ENCODE data around the gene INSM1.

DNA sequence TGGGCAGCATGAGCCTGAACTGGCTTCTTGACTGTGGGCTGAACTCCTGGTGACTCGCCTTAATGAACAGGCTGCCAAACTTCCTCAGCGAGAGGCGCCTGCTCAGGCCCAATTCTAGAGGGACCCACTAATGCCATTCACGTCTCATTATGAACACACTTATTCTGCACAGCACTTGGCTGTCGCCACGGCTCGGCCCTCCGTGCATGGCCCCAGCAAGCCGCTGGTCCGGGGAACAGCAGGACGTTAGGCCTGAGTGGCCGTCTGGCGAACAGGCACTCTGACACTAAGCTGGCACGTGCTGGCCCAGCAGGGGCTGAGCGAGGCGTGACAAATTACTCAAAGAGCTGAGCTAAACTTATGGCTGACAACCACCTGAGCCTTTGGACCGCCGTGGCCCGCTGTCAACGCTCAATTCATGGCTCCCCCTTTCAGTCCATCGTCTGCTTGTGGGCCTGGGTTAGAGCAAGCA lies 45.9 kb downstream of the INSM1 start:
- TF ChIP-seq CTCF (conservative IDR thresholded peaks at IDR 0.05; ENCODE audit: low read depth in 2 of 2) (no peak), EZH2phosphoT487 (IDR thresholded peaks at IDR 0.05; ENCODE audit: unreplicated experiment) (no peak), CREB1 (CRISPR knock-in tag; IDR thresholded peaks at IDR 0.05; ENCODE audit: low read depth) (no peak), POLR2AphosphoS5 (IDR thresholded peaks at IDR 0.05; ENCODE audit: low read depth) (no peak), EZH2 (IDR thresholded peaks at IDR 0.05; ENCODE audit: low read depth, unreplicated experiment) (no peak), STAT1 (IDR thresholded peaks at IDR 0.05; ENCODE audit: unreplicated experiment) (no peak), JUNB (IDR thresholded peaks at IDR 0.05; ENCODE audit: unreplicated experiment) (no peak), NANOG (IDR thresholded peaks at IDR 0.05; ENCODE audit: borderline replicate concordance) (no peak), ZNF114 (CRISPR knock-in tag; IDR thresholded peaks at IDR 0.05) (no peak), ZNF331 (CRISPR knock-in tag; IDR thresholded peaks at IDR 0.05; ENCODE audit: low read depth) (no peak)
- TF ChIP-seq, protein P1, sequence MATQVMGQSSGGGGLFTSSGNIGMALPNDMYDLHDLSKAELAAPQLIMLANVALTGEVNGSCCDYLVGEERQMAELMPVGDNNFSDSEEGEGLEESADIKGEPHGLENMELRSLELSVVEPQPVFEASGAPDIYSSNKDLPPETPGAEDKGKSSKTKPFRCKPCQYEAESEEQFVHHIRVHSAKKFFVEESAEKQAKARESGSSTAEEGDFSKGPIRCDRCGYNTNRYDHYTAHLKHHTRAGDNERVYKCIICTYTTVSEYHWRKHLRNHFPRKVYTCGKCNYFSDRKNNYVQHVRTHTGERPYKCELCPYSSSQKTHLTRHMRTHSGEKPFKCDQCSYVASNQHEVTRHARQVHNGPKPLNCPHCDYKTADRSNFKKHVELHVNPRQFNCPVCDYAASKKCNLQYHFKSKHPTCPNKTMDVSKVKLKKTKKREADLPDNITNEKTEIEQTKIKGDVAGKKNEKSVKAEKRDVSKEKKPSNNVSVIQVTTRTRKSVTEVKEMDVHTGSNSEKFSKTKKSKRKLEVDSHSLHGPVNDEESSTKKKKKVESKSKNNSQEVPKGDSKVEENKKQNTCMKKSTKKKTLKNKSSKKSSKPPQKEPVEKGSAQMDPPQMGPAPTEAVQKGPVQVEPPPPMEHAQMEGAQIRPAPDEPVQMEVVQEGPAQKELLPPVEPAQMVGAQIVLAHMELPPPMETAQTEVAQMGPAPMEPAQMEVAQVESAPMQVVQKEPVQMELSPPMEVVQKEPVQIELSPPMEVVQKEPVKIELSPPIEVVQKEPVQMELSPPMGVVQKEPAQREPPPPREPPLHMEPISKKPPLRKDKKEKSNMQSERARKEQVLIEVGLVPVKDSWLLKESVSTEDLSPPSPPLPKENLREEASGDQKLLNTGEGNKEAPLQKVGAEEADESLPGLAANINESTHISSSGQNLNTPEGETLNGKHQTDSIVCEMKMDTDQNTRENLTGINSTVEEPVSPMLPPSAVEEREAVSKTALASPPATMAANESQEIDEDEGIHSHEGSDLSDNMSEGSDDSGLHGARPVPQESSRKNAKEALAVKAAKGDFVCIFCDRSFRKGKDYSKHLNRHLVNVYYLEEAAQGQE (IDR thresholded peaks at IDR 0.05; ENCODE audit: unreplicated experiment), result no peak
- TF ChIP-seq, protein P2, sequence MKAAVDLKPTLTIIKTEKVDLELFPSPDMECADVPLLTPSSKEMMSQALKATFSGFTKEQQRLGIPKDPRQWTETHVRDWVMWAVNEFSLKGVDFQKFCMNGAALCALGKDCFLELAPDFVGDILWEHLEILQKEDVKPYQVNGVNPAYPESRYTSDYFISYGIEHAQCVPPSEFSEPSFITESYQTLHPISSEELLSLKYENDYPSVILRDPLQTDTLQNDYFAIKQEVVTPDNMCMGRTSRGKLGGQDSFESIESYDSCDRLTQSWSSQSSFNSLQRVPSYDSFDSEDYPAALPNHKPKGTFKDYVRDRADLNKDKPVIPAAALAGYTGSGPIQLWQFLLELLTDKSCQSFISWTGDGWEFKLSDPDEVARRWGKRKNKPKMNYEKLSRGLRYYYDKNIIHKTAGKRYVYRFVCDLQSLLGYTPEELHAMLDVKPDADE (IDR thresholded peaks at IDR 0.05), result no peak
- TF ChIP-seq, protein P3, sequence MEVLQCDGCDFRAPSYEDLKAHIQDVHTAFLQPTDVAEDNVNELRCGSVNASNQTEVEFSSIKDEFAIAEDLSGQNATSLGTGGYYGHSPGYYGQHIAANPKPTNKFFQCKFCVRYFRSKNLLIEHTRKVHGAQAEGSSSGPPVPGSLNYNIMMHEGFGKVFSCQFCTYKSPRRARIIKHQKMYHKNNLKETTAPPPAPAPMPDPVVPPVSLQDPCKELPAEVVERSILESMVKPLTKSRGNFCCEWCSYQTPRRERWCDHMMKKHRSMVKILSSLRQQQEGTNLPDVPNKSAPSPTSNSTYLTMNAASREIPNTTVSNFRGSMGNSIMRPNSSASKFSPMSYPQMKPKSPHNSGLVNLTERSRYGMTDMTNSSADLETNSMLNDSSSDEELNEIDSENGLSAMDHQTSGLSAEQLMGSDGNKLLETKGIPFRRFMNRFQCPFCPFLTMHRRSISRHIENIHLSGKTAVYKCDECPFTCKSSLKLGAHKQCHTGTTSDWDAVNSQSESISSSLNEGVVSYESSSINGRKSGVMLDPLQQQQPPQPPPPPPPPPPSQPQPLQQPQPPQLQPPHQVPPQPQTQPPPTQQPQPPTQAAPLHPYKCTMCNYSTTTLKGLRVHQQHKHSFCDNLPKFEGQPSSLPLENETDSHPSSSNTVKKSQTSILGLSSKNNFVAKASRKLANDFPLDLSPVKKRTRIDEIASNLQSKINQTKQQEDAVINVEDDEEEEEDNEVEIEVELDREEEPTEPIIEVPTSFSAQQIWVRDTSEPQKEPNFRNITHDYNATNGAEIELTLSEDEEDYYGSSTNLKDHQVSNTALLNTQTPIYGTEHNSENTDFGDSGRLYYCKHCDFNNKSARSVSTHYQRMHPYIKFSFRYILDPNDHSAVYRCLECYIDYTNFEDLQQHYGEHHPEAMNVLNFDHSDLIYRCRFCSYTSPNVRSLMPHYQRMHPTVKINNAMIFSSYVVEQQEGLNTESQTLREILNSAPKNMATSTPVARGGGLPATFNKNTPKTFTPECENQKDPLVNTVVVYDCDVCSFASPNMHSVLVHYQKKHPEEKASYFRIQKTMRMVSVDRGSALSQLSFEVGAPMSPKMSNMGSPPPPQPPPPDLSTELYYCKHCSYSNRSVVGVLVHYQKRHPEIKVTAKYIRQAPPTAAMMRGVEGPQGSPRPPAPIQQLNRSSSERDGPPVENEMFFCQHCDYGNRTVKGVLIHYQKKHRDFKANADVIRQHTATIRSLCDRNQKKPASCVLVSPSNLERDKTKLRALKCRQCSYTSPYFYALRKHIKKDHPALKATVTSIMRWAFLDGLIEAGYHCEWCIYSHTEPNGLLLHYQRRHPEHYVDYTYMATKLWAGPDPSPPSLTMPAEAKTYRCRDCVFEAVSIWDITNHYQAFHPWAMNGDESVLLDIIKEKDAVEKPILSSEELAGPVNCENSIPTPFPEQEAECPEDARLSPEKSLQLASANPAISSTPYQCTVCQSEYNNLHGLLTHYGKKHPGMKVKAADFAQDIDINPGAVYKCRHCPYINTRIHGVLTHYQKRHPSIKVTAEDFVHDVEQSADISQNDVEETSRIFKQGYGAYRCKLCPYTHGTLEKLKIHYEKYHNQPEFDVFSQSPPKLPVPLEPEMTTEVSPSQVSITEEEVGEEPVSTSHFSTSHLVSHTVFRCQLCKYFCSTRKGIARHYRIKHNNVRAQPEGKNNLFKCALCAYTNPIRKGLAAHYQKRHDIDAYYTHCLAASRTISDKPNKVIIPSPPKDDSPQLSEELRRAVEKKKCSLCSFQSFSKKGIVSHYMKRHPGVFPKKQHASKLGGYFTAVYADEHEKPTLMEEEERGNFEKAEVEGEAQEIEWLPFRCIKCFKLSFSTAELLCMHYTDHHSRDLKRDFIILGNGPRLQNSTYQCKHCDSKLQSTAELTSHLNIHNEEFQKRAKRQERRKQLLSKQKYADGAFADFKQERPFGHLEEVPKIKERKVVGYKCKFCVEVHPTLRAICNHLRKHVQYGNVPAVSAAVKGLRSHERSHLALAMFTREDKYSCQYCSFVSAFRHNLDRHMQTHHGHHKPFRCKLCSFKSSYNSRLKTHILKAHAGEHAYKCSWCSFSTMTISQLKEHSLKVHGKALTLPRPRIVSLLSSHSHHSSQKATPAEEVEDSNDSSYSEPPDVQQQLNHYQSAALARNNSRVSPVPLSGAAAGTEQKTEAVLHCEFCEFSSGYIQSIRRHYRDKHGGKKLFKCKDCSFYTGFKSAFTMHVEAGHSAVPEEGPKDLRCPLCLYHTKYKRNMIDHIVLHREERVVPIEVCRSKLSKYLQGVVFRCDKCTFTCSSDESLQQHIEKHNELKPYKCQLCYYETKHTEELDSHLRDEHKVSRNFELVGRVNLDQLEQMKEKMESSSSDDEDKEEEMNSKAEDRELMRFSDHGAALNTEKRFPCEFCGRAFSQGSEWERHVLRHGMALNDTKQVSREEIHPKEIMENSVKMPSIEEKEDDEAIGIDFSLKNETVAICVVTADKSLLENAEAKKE (CRISPR knock-in tag; IDR thresholded peaks at IDR 0.05), result no peak

Measured in GM23338 (cell line).